DND-41 (cell line): ENCODE measurements around the gene CHST1.

Source experiments
- ATAC-seq: fragments of 200-7000 bp; cut with Tn5 transposase; 3 replicates; pipeline ENCODE4 v1.9.1; 2021; ENCODE audit warnings: low read depth; ENCODE audit not compliant: insufficient read depth
- DNase-seq: peaks from one replicate; pipeline ENCODE4 v3.0.0-alpha.2; 2020
- H2AFZ ChIP-seq: 2 replicates; pipeline ENCODE4 v1.6.0; 2012; ENCODE audit warnings: low read depth, low read length
- H3K27ac ChIP-seq: 2 replicates; pipeline ENCODE4 v1.5.1; 2012; ENCODE audit warnings: low read length, inconsistent platforms
- H3K27me3 ChIP-seq: fragments of 200-600 bp; sonication (generic); 2 replicates; pipeline ENCODE4 v1.6.0; 2012; ENCODE audit warnings: low read length, mild to moderate bottlenecking, inconsistent platforms; ENCODE audit not compliant: insufficient read depth, poor library complexity
- H3K36me3 ChIP-seq: 2 replicates; pipeline ENCODE4 v1.5.1; 2012; ENCODE audit warnings: low read length, inconsistent platforms; ENCODE audit not compliant: insufficient read depth
- H3K4me1 ChIP-seq: 2 replicates; pipeline ENCODE4 v1.5.1; 2012; ENCODE audit warnings: mild to moderate bottlenecking, low read length; ENCODE audit not compliant: insufficient read depth
- H3K4me2 ChIP-seq: 2 replicates; pipeline ENCODE4 v1.6.0; 2012; ENCODE audit warnings: mild to moderate bottlenecking, moderate library complexity, low read length, inconsistent platforms; ENCODE audit not compliant: insufficient read depth
- H3K4me3 ChIP-seq, 2 experiments: fragments of 200-600 bp in 1 of 2; shearing (Covaris generic) in 1 of 2; 2 replicates each; pipeline ENCODE4 v1.5.1; 2012 to 2016; ENCODE audit warnings: inconsistent platforms in 2 of 2, low read length in 2 of 2, mild to moderate bottlenecking in 2 of 2, low read depth in 1 of 2, moderate library complexity in 1 of 2
- H3K79me2 ChIP-seq: 2 replicates; pipeline ENCODE4 v1.6.0; 2012; ENCODE audit warnings: low read length, inconsistent platforms; ENCODE audit not compliant: insufficient read depth
- H3K9ac ChIP-seq: 2 replicates; pipeline ENCODE4 v1.6.0; 2012; ENCODE audit warnings: low read depth, mild to moderate bottlenecking, inconsistent platforms, low read length, moderate library complexity
- H3K9me3 ChIP-seq: 2 replicates; pipeline ENCODE4 v1.5.1; 2012; ENCODE audit warnings: low read length, moderate library complexity, mild to moderate bottlenecking, inconsistent platforms; ENCODE audit not compliant: insufficient read depth, severe bottlenecking
- H4K20me1 ChIP-seq: 2 replicates; pipeline ENCODE4 v1.6.0; 2012; ENCODE audit warnings: low read length; ENCODE audit not compliant: insufficient read depth
- EZH2 ChIP-seq: IDR thresholded peaks from 3 replicates; pipeline ENCODE4 v1.6.1; 2012; ENCODE audit warnings: borderline replicate concordance, low read depth, mild to moderate bottlenecking, moderate library complexity, low read length, inconsistent platforms; ENCODE audit not compliant: severe bottlenecking
- TF ChIP-seq, protein P1 (sequence below): IDR thresholded peaks from 2 replicates; pipeline ENCODE4 v1.5.1; 2012; ENCODE audit warnings: borderline replicate concordance, low read length, moderate library complexity, mild to moderate bottlenecking; ENCODE audit not compliant: poor library complexity, severe bottlenecking; ENCODE audit errors: extremely low read depth

The CHST1 gene

GRCh38 chr11:45675646-45676045 is 10.2 kb upstream of the CHST1 start:
- Histone ChIP-seq H3K4me1 (no peaks in the 10 kb centered on the region), H4K20me1 (no peaks in the 10 kb centered on the region), H3K4me2 (no peak overlapping the region), H3K36me3 (no peaks in the 10 kb centered on the region), H2AFZ (no peak overlapping the region), H3K79me2 (no peaks in the 10 kb centered on the region), H3K9me3 (no peaks in the 10 kb centered on the region), H3K4me3 (no peak overlapping the region), H3K9ac (no peak overlapping the region), H3K27me3 (no peaks in the 10 kb centered on the region), H3K27ac (no peak overlapping the region)
- no peak for ATAC-seq
- no peak for TF ChIP-seq EZH2
- TF ChIP-seq, protein P1, sequence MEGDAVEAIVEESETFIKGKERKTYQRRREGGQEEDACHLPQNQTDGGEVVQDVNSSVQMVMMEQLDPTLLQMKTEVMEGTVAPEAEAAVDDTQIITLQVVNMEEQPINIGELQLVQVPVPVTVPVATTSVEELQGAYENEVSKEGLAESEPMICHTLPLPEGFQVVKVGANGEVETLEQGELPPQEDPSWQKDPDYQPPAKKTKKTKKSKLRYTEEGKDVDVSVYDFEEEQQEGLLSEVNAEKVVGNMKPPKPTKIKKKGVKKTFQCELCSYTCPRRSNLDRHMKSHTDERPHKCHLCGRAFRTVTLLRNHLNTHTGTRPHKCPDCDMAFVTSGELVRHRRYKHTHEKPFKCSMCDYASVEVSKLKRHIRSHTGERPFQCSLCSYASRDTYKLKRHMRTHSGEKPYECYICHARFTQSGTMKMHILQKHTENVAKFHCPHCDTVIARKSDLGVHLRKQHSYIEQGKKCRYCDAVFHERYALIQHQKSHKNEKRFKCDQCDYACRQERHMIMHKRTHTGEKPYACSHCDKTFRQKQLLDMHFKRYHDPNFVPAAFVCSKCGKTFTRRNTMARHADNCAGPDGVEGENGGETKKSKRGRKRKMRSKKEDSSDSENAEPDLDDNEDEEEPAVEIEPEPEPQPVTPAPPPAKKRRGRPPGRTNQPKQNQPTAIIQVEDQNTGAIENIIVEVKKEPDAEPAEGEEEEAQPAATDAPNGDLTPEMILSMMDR: no peak
- no peak for DNase-seq

- no peaks in the 10 kb centered on the region for H3K27me3 ChIP-seq
- no peak overlapping the region for H2AFZ ChIP-seq
- no peak for TF ChIP-seq EZH2
- TF ChIP-seq, protein P1: no peak
- no peak overlapping the region for H3K4me3 ChIP-seq
- ATAC-seq (no peak), DNase-seq (no peak)
- H3K36me3 ChIP-seq: no peaks in the 10 kb centered on the region
- H3K79me2 ChIP-seq: no peaks in the 10 kb centered on the region
- no peaks in the 10 kb centered on the region for H4K20me1 ChIP-seq
- H3K9me3 ChIP-seq: no peaks in the 10 kb centered on the region
- no peak overlapping the region for H3K9ac ChIP-seq
- H3K4me2 ChIP-seq: no peak overlapping the region
- H3K27ac ChIP-seq: no peak overlapping the region
- H3K4me1 ChIP-seq: no peaks in the 10 kb centered on the region
Observed at GRCh38 chr11:45674481-45675190, 9.2 kb upstream of the CHST1 start.

DNA sequence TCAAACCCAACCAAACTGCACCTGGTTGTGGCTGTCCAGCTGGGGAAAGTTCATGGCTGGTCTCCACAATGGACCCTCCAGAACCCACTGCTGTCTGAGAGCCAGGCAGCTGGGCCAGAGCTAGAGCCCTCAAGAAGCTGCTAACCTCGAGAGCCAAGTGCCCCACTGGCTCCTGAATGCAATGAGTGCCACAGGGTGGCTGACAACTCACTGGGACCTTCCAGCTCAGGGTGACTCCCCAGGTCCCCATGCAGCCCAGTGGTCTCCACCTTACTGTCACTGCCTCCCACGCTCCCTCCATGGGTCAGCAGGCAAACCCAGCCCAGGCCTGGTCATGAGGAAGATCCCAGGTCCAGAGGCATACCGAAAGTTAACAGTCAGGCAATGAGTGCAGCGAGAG is 8.0 kb upstream of the CHST1 start:
- H3K4me2 ChIP-seq: no peak overlapping the region
- H3K27ac ChIP-seq: no peak overlapping the region
- no peak for DNase-seq
- no peak; the same call in 2 of the 3 replicates for ATAC-seq
- no peak overlapping the region for H2AFZ ChIP-seq
- H3K9me3 ChIP-seq: no peaks in the 10 kb centered on the region
- H3K36me3 ChIP-seq: no peaks in the 10 kb centered on the region
- TF ChIP-seq, protein P1: no peak
- TF ChIP-seq EZH2: no peak
- peaks cover under 1% of the 10 kb centered on the region for H3K27me3 ChIP-seq
- H4K20me1 ChIP-seq: no peaks in the 10 kb centered on the region
- no peaks in the 10 kb centered on the region for H3K79me2 ChIP-seq
- no peak overlapping the region for H3K9ac ChIP-seq
- H3K4me3 ChIP-seq: no peak overlapping the region
- H3K4me1 ChIP-seq: no peaks in the 10 kb centered on the region
